GM23338 (cell line): ENCODE results near the gene SERGEF. TPM values are rescaled to one million over a fixed set of nuclear protein-coding genes. Genes with fewer than 3 reads are reported as not detected.

Experiments used
- ATAC-seq: fragments of 200-7000 bp; cut with Tn5 transposase; 3 replicates; pipeline ENCODE4 v1.9.1; 2020
- DNase-seq: peaks from one replicate; pipeline ENCODE4 v3.0.0-alpha.2; 2015; ENCODE audit warnings: low spot score
- H2AFZ ChIP-seq: fragments of 200-600 bp; sonication (generic); 2 replicates; pipeline ENCODE4 v1.8.0; 2016; ENCODE audit warnings: antibody characterized with exemption, mild to moderate bottlenecking, moderate library complexity
- H3F3A ChIP-seq: fragments of 200-600 bp; sonication (generic); replicated peaks from 2 replicates; pipeline ENCODE4 v1.8.0; 2017; ENCODE audit warnings: antibody characterized with exemption, mixed run types, low read depth
- H3K27ac ChIP-seq: fragments of 200-600 bp; sonication (generic); 2 replicates; pipeline ENCODE4 v1.6.1; 2016; ENCODE audit warnings: low read depth
- H3K27me3 ChIP-seq: fragments of 200-600 bp; sonication (generic); 2 replicates; pipeline ENCODE4 v1.8.0; 2016; ENCODE audit warnings: mild to moderate bottlenecking, mixed run types, moderate library complexity; ENCODE audit not compliant: insufficient read depth
- H3K36me3 ChIP-seq: fragments of 200-600 bp; sonication (generic); 2 replicates; pipeline ENCODE4 v1.8.0; 2016; ENCODE audit warnings: mild to moderate bottlenecking; ENCODE audit not compliant: insufficient read depth
- H3K4me1 ChIP-seq: fragments of 200-600 bp; sonication (generic); 2 replicates; pipeline ENCODE4 v1.8.0; 2016; ENCODE audit warnings: mild to moderate bottlenecking, moderate library complexity; ENCODE audit not compliant: insufficient read depth
- H3K4me2 ChIP-seq: fragments of 200-600 bp; sonication (generic); 2 replicates; pipeline ENCODE4 v1.7.1; 2017; ENCODE audit warnings: mixed run types
- H3K4me3 ChIP-seq: fragments of 200-600 bp; sonication (generic); 2 replicates; pipeline ENCODE4 v1.6.1; 2016; ENCODE audit warnings: mixed run types
- H3K79me2 ChIP-seq: fragments of 200-600 bp; sonication (generic); replicated peaks from 2 replicates; pipeline ENCODE4 v1.8.0; 2017; ENCODE audit warnings: mild to moderate bottlenecking; ENCODE audit not compliant: insufficient read depth
- H3K9me2 ChIP-seq: fragments of 200-600 bp; sonication (generic); 2 replicates; pipeline ENCODE4 v1.8.0; 2017; ENCODE audit not compliant: insufficient read depth
- H4K20me1 ChIP-seq: fragments of 200-600 bp; sonication (generic); replicated peaks from 2 replicates; pipeline ENCODE4 v1.8.0; 2017; ENCODE audit warnings: mild to moderate bottlenecking; ENCODE audit not compliant: insufficient read depth
- H3K27ac Mint-ChIP-seq: 2 replicates; pipeline ENCODE4 v1.8.0; 2020; ENCODE audit warnings: inconsistent platforms, mild to moderate bottlenecking, moderate library complexity, mixed read lengths
- H3K27me3 Mint-ChIP-seq: 3 replicates; pipeline ENCODE4 v1.8.0; 2022; ENCODE audit warnings: low read depth, mild to moderate bottlenecking, moderate library complexity, mixed read lengths, inconsistent platforms; ENCODE audit not compliant: insufficient read depth, poor library complexity
- H3K36me3 Mint-ChIP-seq: 3 replicates; pipeline ENCODE4 v1.8.0; 2021; ENCODE audit warnings: low read depth, mild to moderate bottlenecking, inconsistent platforms, moderate library complexity, mixed read lengths
- H3K4me1 Mint-ChIP-seq: 3 replicates; pipeline ENCODE4 v1.8.0; 2020; ENCODE audit warnings: mild to moderate bottlenecking, inconsistent platforms, mixed read lengths
- H3K4me3 Mint-ChIP-seq: 3 replicates; pipeline ENCODE4 v1.8.0; 2021; ENCODE audit warnings: moderate library complexity, mild to moderate bottlenecking, inconsistent platforms, mixed read lengths
- H3K9me3 Mint-ChIP-seq: 3 replicates; pipeline ENCODE4 v1.8.0; 2020; ENCODE audit warnings: moderate library complexity, mild to moderate bottlenecking, inconsistent platforms, mixed read lengths
- CREB1 ChIP-seq: fragments of 250-450 bp; sonication (Bioruptor Pico); IDR thresholded peaks from 2 replicates; pipeline ENCODE4 v1.5.0; 2020; ENCODE audit warnings: low read depth, mild to moderate bottlenecking, moderate library complexity
- EZH2 ChIP-seq: fragments of 200-600 bp; sonication (generic); IDR thresholded peaks from one replicate; pipeline ENCODE4 v1.8.0; 2017; ENCODE audit warnings: antibody characterized with exemption, mild to moderate bottlenecking, low read depth; ENCODE audit not compliant: unreplicated experiment
- NANOG ChIP-seq: IDR thresholded peaks from 2 replicates; pipeline ENCODE4 v1.6.1; 2016; ENCODE audit warnings: antibody characterized with exemption, borderline replicate concordance
- POLR2AphosphoS5 ChIP-seq: IDR thresholded peaks from 2 replicates; pipeline ENCODE4 v1.6.1; 2016; ENCODE audit warnings: antibody characterized with exemption, low read depth
- REST ChIP-seq: IDR thresholded peaks from one replicate; pipeline ENCODE4 v1.6.1; 2018; ENCODE audit warnings: antibody characterized with exemption; ENCODE audit not compliant: unreplicated experiment
- STAT1 ChIP-seq: IDR thresholded peaks from one replicate; pipeline ENCODE4 v1.6.1; 2016; ENCODE audit warnings: antibody characterized with exemption; ENCODE audit not compliant: unreplicated experiment
- ZNF331 ChIP-seq: fragments of 250-450 bp; sonication (Bioruptor Pico); IDR thresholded peaks from 2 replicates; pipeline ENCODE4 v1.5.0; 2020; ENCODE audit warnings: low read depth, mild to moderate bottlenecking, moderate library complexity
- ZNF462 ChIP-seq: fragments of 250-450 bp; sonication (Bioruptor Pico); IDR thresholded peaks from 2 replicates; pipeline ENCODE4 v1.5.0; 2020; ENCODE audit warnings: mild to moderate bottlenecking, moderate library complexity
- polyA plus RNA-seq: library from polyadenylated mRNA; unstranded; fragments of >200 nt; fragmentation: Nextera tagmentation; extraction: Ambion mirVana; gene quantifications from 2 replicates; pipeline ENCODE4 v1.2.1, GENCODE V29; 2016
- total RNA-seq: library from RNA; depleted of rRNA; stranded (reverse); fragments of >200 nt; shearing (Covaris generic); gene quantifications from 2 replicates; pipeline ENCODE4 v1.2.3, GENCODE V29; 2014
- TF ChIP-seq, protein P1 (sequence below), 2 experiments: fragments of 200-600 bp in 1 of 2; sonication (generic) in 1 of 2; conservative IDR thresholded peaks; 2 replicates each; pipeline versions ENCODE4 v1.5.1 to v1.6.1; 2016 to 2017; ENCODE audit warnings: antibody characterized with exemption in 2 of 2, low read depth in 2 of 2, mild to moderate bottlenecking in 2 of 2, moderate library complexity in 1 of 2

Gene SERGEF
- total and polyA plus RNA-seq, 2 experiments from 2014 or later = 24.2 to 27.9 TPM

- TF ChIP-seq, protein P1, sequence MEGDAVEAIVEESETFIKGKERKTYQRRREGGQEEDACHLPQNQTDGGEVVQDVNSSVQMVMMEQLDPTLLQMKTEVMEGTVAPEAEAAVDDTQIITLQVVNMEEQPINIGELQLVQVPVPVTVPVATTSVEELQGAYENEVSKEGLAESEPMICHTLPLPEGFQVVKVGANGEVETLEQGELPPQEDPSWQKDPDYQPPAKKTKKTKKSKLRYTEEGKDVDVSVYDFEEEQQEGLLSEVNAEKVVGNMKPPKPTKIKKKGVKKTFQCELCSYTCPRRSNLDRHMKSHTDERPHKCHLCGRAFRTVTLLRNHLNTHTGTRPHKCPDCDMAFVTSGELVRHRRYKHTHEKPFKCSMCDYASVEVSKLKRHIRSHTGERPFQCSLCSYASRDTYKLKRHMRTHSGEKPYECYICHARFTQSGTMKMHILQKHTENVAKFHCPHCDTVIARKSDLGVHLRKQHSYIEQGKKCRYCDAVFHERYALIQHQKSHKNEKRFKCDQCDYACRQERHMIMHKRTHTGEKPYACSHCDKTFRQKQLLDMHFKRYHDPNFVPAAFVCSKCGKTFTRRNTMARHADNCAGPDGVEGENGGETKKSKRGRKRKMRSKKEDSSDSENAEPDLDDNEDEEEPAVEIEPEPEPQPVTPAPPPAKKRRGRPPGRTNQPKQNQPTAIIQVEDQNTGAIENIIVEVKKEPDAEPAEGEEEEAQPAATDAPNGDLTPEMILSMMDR (conservative IDR thresholded peaks at IDR 0.05; ENCODE audit: low read depth in 2 of 2) = no peak
- no peak for TF ChIP-seq ZNF462 (CRISPR knock-in tag)
These were observed 52.8 kb downstream of the SERGEF start (continued) for GRCh38 chr11:17960091-17960490.

- Mint-ChIP-seq H3K36me3 (0 out of 3 replicates have a peak, but pooled peaks cover 3% of the 10 kb centered on the region), H3K9me3 (no peaks in the 10 kb centered on the region), H3K27ac (no peak overlapping the region), H3K4me3 (no peak overlapping the region), H3K4me1 (no peaks in the 10 kb centered on the region), H3K27me3 (peaks cover 2% of the 10 kb centered on the region)
- H3K79me2 ChIP-seq = no peaks in the 10 kb centered on the region
- H3K27ac ChIP-seq = no peak overlapping the region
- no peak overlapping the region for H2AFZ ChIP-seq
- ATAC-seq = no peak
- H3K4me2 ChIP-seq = no peak overlapping the region
- no peak overlapping the region for H3K4me3 ChIP-seq
- TF ChIP-seq EZH2 = no peak
- TF ChIP-seq, protein P1 (conservative IDR thresholded peaks at IDR 0.05; ENCODE audit: low read depth in 2 of 2) = no peak
- TF ChIP-seq STAT1 = no peak
- TF ChIP-seq CREB1 (CRISPR knock-in tag) = no peak
- no peak for TF ChIP-seq NANOG
- no peak for TF ChIP-seq POLR2AphosphoS5
- TF ChIP-seq ZNF331 (CRISPR knock-in tag) = no peak
- TF ChIP-seq REST = no peak
- no peaks in the 10 kb centered on the region for H3K27me3 ChIP-seq
- peaks cover 4% of the 10 kb centered on the region; the same call in 1 of the 2 replicates for H4K20me1 ChIP-seq
- no peak for DNase-seq
- H3F3A ChIP-seq = no peaks in the 10 kb centered on the region
- H3K4me1 ChIP-seq = no peaks in the 10 kb centered on the region
- no peaks in the 10 kb centered on the region for H3K9me2 ChIP-seq
- H3K36me3 ChIP-seq = no peaks in the 10 kb centered on the region
These were observed 54.4 kb downstream of the SERGEF start for GRCh38 chr11:17958446-17958845.
